Activated CD8-positive, alpha-beta memory T cell treated with anti-CD3 and anti-CD28 coated beads, Interleukin-2, amount 50 U/mL, for 1 hour (primary cell): ENCODE results near the gene SNU13.
"Not testable (repeated sequence)": the region's sequence is repeated elsewhere in the genome, so short reads cannot be mapped to it uniquely, and the experiment has no call there.

ENCODE experiments used
- DNase-seq: peaks from one replicate; pipeline ENCODE4 v3.0.0-alpha.2; 2020; ENCODE audit errors: extremely low read depth

The SNU13 gene

DNA sequence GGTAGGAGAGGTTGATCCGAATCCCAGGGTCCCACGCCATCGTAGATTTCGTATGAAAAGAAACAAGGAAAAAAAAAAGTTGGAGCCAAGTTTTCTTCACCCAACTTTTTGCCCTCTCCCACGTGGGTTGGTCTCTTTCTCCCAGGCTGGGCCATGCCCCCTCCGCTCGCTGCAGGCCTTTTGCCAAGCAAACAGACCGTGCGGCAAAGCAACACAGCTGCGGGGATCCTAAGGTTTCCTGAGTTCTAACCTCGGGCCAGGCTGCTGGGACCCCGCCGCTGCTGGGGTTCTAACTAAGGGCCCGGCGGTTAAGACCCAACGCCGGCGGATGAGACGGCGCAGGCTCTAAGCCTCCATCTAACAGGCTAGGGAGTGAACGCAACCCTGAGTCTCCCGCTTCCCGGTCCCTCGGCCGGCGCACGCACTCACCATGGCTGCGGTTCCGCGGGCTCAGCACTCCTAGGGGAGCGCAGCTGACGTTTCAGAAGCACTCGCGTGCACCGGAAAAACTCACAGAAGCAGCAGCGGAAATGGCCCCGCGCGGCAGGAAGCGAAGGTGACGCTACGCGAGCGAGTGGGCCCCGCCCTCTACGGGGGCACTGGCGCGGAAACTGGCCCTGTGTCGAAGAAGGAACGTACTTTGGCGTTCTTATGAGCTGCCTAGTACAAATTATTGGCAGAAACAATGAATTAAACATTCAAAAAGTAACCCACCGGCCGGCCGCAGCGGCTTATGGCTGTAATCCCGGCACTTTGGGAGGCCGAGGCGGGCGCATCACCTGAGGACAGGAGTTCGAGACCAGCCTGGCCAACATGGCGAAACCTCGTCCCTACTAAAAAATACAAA, at the start of gene SNU13:
TSS of gene SNU13 (minus strand) at position 503 of the 847 bp plus-strand sequence. CDS start at position 432, 71 bp downstream.
- peak; percentile 79 for DNase-seq

DNA sequence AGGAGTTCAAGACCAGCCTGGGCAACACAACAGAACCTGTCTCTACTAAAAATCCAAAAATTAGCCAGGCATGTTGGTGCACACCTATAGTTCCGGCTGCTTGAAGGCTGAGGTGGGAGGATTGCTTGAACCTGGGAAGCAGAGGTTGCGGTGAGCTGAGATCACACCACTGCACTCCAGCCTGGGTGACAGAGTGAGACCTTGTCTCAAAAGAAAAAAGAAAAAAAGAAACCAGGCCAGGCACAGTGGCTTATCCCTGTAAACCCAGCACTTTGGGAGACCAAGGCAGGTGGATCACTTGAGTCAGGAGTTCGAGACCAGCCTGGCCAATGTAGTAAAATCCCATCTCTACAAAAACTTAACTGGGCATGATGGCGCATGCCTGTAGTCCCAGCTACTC, 44.6 kb upstream of the SNU13 start:
- not testable (repeated sequence) for DNase-seq

DNA sequence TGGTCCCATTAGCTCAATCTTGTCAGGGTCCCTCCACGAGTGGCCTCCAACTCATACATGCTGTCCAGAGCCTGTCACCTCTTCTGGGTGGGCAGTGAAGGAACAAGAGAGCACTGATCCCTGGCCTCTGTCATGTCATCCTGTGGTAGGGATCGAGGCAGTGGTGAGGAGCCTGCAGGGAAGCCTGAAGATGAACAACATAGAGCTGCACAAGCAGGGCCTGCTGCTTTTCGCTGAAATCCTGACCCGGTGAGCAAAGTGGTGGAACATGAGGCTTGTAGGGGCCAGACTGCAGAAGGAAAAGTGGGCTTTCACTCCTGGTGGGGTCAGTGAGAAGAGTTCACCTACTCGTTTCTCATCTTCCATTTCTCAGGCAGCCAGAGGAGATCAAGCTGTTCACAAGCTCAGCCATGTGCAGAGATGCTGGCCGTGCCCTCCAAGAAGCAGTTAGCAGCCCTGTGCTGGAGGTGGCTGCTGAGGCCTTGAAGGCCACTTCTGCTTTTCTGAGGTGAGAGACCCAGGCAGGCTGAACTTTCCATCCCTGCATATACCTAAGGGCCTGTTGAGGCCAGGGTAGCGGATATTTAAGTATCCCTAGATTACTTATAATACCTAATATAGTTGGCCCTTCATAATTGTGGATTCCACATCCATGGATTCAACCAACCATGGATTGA, 43.6 kb upstream of the SNU13 start:
- no peak for DNase-seq

DNA sequence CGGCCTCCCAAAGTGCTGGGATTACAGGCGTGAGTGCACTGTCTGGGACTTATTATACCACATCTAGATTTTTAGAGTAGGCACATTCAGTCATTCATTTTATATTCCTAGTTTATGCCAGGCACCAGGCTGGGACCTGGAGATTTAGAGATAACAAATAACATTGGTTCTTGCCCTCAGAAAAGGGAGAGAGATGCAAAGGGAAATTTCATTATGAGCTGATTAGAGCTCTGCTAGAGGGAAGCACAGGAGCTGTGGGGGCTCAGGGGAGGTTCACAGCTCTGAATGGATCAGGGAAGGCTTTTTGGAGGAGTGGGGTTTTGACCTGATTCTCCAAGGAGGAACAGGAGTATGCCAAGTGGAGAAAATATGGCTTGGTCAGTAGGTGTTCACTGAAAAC, 42.9 kb upstream of the SNU13 start:
- DNase-seq = no peak

DNA sequence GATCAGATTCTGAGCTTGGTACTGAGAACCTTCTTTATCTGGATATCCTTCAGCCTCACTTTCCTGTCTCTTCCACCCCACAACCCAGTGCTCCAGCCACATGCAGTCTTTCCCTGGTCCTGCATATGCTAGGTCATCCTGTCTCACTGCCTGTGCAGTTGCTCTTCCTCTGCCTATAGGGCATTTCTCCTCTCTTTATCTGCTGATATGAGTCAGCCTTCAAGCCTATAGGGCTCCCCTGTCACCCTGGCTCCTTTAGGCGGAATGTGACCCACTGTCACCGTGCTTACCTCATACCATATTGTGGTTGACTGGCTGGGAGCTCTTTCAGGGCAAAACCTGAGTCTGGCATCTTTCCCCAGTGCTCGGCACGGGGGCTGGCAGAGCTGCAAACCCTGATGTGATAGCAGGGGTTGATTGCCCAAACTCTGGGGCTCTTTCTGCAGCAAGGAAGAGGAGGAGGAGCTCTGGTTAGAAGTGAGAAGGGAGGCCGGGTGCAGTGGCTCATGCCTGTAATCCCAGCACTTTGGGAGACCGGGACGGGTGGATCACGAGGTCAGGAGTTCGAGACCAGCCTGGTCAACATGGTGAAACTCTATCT, 36.9 kb upstream of the SNU13 start:
- no peak for DNase-seq

DNA sequence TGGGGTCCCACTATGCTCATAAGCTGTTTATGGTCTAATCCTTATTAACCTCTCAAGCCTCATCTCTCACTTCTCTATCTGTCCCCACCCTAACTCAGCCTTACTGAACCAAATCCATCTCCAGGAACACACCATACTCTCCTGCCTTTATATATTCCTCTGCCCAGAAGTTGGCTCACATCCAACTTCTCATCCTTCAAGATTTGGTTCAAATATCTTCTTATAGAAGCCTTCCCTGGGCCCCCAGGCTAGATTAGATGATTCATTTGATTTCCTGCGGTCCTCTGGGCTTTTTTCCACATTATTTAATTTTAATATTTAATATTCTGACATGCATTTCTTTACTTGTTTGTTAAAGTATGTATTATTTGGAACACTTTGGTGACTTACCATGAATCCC, 33.8 kb upstream of the SNU13 start:
- DNase-seq = no peak

DNA sequence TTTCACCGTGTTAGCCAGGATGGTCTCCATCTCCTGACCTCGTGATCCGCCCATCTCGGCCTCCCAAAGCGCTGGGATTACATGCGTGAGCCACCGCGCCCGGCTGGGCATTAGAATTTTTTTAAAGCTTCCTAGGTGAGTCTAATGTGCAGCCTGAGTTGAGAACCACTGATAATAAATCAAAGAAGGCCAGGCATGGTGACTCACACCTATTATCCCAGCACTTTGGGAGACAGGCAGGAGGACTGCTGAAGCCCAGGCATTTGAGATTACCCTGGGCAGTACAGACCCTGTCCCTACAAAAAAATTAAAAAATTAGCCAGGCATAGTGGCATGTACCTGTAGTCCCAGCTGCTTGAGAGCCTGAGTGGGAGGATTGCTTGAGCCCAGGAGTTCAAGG, 24.3 kb upstream of the SNU13 start:
- no peak for DNase-seq

DNA sequence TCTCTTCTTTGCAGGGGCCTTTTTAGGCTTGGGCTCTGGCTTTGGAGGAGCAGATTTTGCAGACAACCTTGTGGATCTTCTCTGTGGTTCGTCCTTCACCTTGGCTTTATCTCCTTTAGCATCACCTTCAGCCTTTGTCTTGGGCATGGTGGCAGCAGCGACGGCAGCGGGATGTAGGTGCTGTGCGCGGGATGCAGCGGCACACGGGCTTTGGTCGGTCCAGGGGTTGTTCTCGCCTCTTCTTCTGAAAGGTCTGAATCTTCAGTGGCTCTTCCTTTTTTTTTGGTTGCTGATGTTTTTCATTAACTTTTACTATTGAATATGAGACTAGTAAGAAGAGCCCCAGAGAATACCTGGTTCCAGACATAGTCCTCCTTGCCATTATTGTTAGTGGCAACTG, 20.7 kb upstream of the SNU13 start:
- DNase-seq = no peak

DNA sequence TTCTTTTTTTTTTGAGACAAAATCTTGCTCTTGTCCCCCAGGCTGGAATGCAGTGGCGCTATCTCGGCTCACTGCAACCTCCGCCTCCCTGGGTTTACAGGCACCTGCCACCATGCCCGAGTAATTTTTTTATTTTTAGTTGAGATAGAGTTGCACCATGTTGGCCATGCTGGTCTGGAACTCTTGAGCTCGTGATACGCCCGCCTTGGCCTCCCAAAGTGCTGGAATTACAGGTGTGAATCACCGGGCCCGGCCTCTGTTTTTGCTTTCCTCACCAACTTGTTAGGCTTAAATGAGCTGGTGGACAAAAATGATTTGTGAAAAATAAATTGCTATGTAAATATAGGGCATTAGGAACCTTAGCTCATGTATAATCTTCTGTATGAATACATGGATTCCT, 14.1 kb upstream of the SNU13 start:
- DNase-seq = no peak

DNA sequence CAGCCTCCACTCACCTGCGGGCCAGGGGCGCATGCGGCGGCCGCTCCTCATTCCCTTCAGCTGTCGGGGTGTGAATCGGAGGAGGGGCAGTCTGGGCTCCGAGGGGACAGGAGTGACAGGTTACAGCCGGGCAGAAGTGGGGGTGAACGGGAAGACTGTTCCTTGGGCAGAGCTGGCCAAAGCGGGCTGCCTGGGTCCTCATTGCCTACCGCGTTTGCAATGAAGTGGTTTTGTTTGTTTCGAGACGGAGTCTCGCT, 11.4 kb upstream of the SNU13 start:
- DNase-seq = no peak

DNA sequence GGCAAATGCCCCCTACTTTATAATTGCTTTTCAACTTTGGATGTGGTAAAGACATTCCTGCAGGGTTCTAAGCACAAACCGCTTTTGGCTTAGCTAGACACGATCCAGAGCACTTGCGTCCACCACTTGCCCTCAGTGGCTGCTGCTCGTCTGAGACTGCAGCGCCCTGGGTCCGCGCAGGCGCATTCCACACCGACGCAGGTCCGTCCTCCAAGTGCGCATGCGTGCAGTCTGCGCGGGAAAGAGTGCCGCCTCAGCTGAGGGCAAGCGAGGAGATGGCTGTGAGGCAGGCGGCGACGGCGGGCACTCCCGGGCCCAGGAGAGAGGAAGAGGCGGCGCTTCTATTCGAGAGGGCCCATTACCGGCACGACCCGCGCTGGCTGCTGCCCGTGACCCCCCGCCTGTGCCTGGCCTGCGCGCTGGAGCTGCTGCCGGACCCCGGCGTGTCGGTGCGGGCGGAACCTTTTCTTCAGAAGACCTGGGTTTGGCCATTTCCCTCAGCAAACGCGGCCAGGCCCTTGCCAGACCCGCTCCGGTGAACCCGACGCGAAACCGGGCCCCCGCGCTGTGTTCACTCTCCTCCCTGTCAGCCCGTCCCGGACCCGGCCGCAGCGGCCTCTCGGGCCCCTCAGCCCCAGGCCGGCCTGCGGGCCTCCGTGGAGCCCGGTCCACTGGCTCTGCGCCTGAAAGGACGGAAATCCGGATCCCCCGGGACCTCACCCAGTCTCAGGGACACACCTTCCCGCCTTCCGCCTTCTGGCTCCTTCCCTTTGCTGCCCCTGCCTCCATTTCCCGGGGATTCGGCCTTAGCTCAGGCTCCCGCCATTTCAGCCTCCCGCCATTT, 10.8 kb upstream of the SNU13 start, which contains the start of gene MEI1:
TSS of gene MEI1 (plus strand) at position 240 of the 844 bp plus-strand sequence. CDS start at position 276, 36 bp downstream.
- peak; percentile 83 for DNase-seq

DNA sequence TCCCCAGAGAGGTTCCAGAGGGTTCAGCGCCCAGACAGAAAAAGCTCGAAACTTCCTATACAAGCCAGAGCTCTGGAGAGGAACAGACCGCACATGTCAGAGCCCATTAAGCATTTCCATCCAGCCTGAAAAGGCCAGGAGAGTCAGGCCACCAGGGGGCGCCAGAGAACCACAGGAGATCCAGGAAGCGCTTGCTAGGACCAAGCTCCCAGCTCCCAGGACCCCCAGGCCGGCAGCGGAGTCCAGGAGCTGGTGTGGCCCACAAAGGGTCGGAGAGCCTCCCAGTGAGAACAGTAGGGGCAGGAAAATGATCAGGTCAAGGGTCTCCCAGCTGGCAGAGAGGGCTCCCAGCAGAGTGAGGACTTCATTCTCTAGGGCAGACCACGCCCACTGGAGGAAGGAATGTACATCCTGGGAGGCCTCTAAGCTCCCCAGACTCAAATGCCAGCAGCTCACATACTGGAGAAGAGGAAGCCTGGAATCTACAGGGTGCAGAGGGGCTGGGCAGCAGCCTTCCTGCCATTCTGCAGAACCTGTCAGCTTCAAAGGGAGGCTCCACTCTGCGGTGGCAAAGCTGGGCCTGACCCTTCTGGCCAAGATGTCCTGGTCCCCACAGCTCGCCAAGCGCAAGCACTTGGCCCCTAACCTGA, 8.6 kb upstream of the SNU13 start:
- DNase-seq = peak; percentile 77

DNA sequence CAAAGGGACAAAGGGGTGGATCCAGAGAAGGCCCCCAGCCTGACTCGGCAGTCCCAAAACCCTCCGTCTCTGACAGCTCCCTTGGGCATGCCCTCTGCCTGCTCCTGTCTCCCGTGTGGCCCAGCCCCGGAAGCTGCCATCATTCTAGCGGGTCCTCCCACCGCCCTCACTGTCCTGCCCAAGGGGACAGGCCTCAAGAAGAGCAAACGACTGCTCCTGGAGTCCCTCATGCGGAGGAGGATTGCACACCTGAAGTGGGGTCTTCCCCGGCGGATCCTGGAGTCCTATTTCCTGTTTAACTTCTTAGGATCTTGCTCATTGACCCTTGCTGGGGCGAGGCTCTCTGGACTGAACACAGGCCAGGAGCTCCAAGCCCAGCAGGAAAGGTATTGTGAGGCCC, 8.0 kb upstream of the SNU13 start:
- DNase-seq = no peak

DNA sequence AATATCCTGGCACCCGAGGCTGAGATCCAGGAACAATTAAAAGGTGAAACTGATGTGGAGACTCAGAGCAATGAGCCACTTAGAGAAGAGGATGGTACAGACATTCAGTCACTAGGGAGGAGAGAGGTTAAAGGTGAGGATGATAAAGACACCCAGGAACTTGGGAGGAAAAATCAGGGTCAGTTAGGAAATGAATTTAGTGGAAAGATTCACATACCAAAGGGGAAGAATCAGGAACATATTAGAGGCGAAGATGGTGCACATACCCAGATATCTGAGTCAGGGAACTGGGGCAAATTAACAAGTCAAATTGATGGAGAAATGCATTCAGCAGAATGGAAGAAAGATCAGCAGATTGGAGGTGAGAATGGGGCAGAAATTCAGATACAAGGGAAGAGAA, 6.5 kb upstream of the SNU13 start:
- DNase-seq = no peak

DNA sequence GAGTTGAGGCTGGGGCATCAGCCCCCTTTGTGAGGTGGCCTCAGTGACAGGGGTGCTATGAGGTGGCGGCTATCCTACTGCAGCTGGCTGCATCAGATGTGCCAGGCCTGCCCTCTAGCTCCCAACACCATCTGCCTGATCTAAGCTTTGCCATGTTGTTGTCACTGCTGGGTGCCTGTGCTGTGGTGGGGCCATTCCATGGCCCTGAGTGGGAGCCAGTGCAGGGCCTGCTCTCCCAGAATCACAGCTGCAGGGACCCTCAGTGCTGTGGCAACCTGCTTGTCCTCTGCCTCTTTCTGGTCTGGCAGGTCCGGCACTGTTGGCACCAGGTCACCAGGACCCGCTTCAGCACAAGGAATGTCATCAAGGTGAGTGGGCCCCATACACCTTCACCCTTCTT, 1.8 kb upstream of the SNU13 start:
- no peak for DNase-seq

DNA sequence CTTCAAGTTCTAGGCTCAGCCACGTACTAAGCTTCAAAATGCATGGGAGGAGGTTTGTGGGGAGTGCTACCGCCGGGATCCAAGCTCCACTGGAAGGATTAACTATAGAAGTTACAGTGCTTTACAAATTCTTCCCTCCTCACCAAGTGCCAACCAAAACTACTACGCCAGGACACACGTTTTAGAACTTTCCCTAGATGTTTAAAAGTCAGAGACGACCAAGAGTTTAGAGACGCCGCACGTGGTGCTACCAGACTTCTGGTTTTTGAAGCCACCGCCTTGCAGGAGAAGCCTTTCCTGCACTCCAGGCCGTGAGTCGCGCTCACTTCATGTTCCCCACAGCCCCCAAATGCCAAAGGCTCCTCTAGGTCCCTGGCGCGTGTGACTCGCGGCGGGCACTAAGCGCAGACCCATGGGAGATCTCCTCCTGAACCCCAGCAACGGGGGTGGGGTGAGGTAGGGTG, 734 bp downstream of the SNU13 start:
- DNase-seq = no peak

DNA sequence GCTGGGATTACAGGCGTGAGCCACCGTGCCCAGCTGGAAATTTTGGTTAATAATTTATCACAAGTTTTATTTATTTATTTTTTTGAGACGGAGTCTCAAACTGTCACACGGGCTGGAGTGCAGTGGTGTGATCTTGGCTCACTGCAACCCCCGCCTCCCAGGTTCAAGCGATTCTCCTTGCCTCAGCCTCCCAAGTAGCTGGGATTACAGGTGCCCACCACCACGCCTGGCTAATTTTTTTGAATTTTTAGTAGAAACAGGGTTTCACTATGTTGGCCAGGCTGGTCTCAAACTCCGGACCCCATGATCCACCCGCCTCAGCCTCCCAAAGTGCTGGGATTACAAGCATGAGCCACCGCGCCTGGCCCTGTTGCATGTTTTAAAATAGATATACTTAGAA, 1.8 kb downstream of the SNU13 start:
- not testable (repeated sequence) for DNase-seq

DNA sequence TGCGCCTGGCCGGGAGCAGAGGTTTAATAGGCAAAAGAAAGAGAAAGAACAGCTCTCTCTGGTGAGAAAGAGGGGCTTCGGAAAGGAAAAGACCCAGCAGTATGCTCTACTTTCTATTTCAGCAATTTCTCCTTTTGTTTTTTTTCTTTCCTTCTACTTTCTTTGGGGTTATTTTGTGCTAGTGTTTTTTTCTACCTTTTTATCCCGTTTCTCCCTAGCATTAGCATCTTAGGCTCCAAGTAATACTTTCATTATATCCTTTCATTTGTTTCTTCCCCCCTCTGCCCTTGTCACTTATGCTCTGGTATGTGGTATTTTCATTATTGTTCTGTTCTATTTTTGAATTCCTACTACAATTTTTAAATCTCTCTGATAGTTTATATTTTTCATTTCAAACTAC, 4.5 kb downstream of the SNU13 start:
- no peak for DNase-seq

DNA sequence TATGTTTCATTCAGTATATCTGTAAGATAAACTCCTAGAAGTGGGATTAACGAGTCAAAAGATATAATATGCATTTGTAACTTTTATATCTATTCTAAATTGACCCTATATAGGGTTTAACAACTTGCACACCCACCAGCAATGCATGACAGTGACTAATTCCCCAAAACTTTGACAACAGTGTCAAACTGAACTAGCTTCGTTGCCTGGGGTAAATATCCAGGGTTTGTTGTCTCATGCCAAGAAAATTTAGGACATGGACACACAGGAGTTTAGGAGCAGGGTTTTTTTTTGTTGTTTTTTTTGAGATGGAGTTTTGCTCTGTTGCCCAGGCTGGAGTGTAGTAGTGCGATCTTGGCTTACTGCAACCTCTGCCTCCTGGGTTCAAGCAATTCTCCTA, 5.1 kb downstream of the SNU13 start:
- no peak for DNase-seq

DNA sequence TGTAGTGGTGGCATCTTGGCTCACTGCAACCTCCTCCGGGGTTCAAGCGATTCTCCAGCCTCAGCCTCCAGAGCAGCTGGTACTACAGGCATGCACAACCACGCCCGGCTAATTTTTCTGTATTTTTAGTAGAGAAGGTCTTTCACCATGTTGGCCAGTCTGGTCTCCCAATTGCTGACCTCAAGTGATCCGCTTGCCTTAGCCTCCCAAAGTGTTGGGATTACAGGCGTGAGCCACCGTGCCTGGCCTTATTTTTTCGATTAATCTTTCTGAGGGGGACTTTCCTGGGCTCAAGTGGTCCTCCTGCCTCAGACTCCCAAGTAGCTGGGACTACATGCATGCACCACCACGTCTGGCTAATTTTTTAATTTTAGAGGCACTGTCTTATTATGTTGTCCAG, 5.6 kb downstream of the SNU13 start:
- DNase-seq = no peak

DNA sequence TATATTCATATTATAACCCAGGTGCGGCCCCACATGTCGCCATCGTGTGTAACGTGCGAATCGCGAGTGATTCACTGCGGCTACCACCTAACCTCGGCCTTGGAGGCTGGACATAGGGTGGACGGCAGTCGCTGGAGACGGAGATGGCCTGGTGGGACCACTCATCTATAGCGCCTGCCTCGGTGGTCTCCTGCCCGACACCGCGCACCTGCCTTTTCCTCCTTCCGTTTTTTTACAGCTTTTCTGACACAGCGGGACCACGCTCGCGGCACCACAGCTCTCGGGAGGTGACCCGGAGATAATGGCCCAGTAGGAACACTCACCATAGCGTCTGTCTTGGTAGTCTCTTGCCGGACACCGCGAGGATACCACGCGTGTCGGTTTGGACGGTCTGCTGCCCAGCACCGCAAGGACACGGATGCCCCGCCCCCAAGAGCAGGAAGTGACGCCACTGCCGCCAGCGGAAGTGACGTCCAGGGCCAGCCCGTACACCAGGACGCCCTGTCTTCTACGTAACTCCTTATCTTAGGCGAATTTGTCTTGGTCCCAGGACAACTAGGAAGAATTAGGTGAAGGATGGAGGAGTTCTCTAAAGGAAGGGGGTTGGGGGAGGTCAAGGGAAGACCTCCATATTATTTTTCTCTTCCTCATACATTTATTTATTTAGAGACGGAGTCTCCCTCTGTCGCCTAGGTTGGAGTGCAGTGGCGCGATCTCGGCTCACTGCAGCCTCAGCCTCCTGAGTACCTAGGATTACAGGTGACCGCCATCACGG, 6.4 kb downstream of the SNU13 start:
- DNase-seq = peak; percentile 45
